HepG2 (cell line): ENCODE measurements around the gene AP3B1. TPM values are rescaled to one million over a fixed set of nuclear protein-coding genes. Genes with fewer than 3 reads are reported as not detected.

Source experiments
- ATAC-seq: fragments of 200-7000 bp; cut with Tn5 transposase; 3 replicates; pipeline ENCODE4 v1.9.1; 2020; ENCODE audit warnings: mild to moderate bottlenecking, moderate library complexity
- BruUV-seq: library from RNA; stranded (reverse); fragments of 400-500 nt; replicated peaks from 2 replicates; lab custom pipeline; 2021; lab: Mats Ljungman, UMichigan
- CTCF ChIA-PET: fragments of 300-600 bp; formaldehyde crosslinking; extraction: SDS; loops from one replicate; lab custom pipeline; 2021; ENCODE audit warnings: low total read pairs, inconsistent platforms, low intra/inter-chr PET ratio; lab: Yijun Ruan, JAX
- POLR2A ChIA-PET: fragments of 350-600 bp; sonication (Branson Sonifier 250); formaldehyde crosslinking; loops from one replicate; lab custom pipeline; 2020; ENCODE audit warnings: antibody characterized with exemption, inconsistent platforms; lab: Yijun Ruan, JAX
- DNase-seq: peaks from one replicate; pipeline ENCODE4 v3.0.0-alpha.2; 2015; ENCODE audit warnings: low spot score
- FAIRE-seq: peaks from 3 replicates; lab custom pipeline; 2011; peaks lifted over from hg19 to GRCh38; lab: Jason Lieb, UNC
- H2AFZ ChIP-seq: one replicate; pipeline ENCODE4 v1.6.1; 2011; ENCODE audit warnings: low read length, inconsistent platforms
- H3K27ac ChIP-seq: fragments of 300-600 bp; 3 replicates; pipeline ENCODE4 v1.8.0; 2011; ENCODE audit warnings: mixed run types, mild to moderate bottlenecking, mixed read lengths, low read length, inconsistent platforms; ENCODE audit not compliant: insufficient read depth; ENCODE audit errors: extremely low read length
- H3K27me3 ChIP-seq, 2 experiments: fragments of 200-600 bp in 1 of 2; 2 replicates in 1 of 2; 3 replicates in 1 of 2; pipeline versions ENCODE4 v1.6.0 to v1.8.0; 2011; ENCODE audit warnings: low read length in 2 of 2, mild to moderate bottlenecking in 2 of 2, moderate library complexity in 2 of 2, inconsistent platforms in 1 of 2; ENCODE audit not compliant: insufficient read depth in 2 of 2, control insufficient read depth in 1 of 2
- H3K36me3 ChIP-seq, 2 experiments: fragments of 200-600 bp in 1 of 2; replicated peaks in 1 of 2; 2 replicates in 1 of 2; 3 replicates in 1 of 2; pipeline versions ENCODE4 v1.5.1 to v1.8.0; 2011; ENCODE audit warnings: low read length in 2 of 2, inconsistent platforms in 1 of 2; ENCODE audit not compliant: insufficient read depth in 2 of 2, control insufficient read depth in 1 of 2
- H3K4me1 ChIP-seq: 2 replicates; pipeline ENCODE4 v1.5.1; 2012; ENCODE audit warnings: low read length, inconsistent platforms; ENCODE audit not compliant: insufficient read depth
- H3K4me2 ChIP-seq: 2 replicates; pipeline ENCODE4 v1.6.0; 2011; ENCODE audit warnings: low read depth, low read length, inconsistent platforms
- H3K4me3 ChIP-seq, 3 experiments: fragments of 200-600 bp in 1 of 3; sonication (generic), shearing (Covaris generic) in 1 of 3; replicated peaks in 1 of 3; 2 replicates each; pipeline ENCODE4 v1.5.1; 2011 to 2016; ENCODE audit warnings: low read length in 3 of 3, inconsistent platforms in 2 of 3, low read depth in 2 of 3, mild to moderate bottlenecking in 2 of 3, control low read depth in 1 of 3, mixed read lengths in 1 of 3; ENCODE audit not compliant: insufficient read depth in 1 of 3
- H3K79me2 ChIP-seq: one replicate; pipeline ENCODE4 v1.6.1; 2011; ENCODE audit warnings: low read length, inconsistent platforms; ENCODE audit not compliant: insufficient read depth
- H3K9ac ChIP-seq: 2 replicates; pipeline ENCODE4 v1.6.0; 2011; ENCODE audit warnings: mild to moderate bottlenecking, low read depth, low read length, inconsistent platforms; ENCODE audit not compliant: insufficient read depth
- H3K9me3 ChIP-seq: 2 replicates; pipeline ENCODE4 v1.5.1; 2012; ENCODE audit warnings: mild to moderate bottlenecking, low read length
- H4K20me1 ChIP-seq: 2 replicates; pipeline ENCODE4 v1.6.0; 2011; ENCODE audit warnings: inconsistent platforms, mild to moderate bottlenecking, low read length, moderate library complexity; ENCODE audit not compliant: insufficient read depth
- KAT8 ChIP-seq: IDR thresholded peaks from 2 replicates; pipeline ENCODE4 v1.6.1; 2016; ENCODE audit warnings: missing genetic modification reagents, missing compliant biosample characterization
- NFRKB ChIP-seq: fragments of 450-650 bp; IDR thresholded peaks from 2 replicates; pipeline ENCODE4 v1.6.1; 2017
- POLR2G ChIP-seq: fragments of 200-400 bp; formaldehyde crosslinking; IDR thresholded peaks from 2 replicates; pipeline ENCODE4 v1.6.1; 2018; ENCODE audit warnings: mild to moderate bottlenecking, low read depth, low read length, moderate library complexity
- RELA ChIP-seq: sonication (generic); formaldehyde crosslinking; IDR thresholded peaks from 2 replicates; pipeline ENCODE4 v1.4.0; 2020; ENCODE audit warnings: missing genetic modification reagents
- RFXAP ChIP-seq: sonication (generic); formaldehyde crosslinking; IDR thresholded peaks from 2 replicates; pipeline ENCODE4 v1.4.0; 2020; ENCODE audit warnings: missing genetic modification reagents, borderline replicate concordance
- TERF1 ChIP-seq: sonication (generic); formaldehyde crosslinking; IDR thresholded peaks from 2 replicates; pipeline ENCODE4 v1.8.0; 2022; ENCODE audit warnings: mild to moderate bottlenecking, missing genetic modification reagents, moderate library complexity
- ZNF687 ChIP-seq: sonication (generic); formaldehyde crosslinking; IDR thresholded peaks from 2 replicates; pipeline ENCODE4 v1.5.1; 2020; ENCODE audit warnings: mild to moderate bottlenecking, missing genetic modification reagents, moderate library complexity
- ZNF788 ChIP-seq: sonication (generic); formaldehyde crosslinking; IDR thresholded peaks from 2 replicates; pipeline ENCODE4 v1.5.0; 2020; ENCODE audit warnings: mild to moderate bottlenecking, missing genetic modification reagents, borderline replicate concordance
- ZNF83 ChIP-seq: sonication (generic); formaldehyde crosslinking; IDR thresholded peaks from 2 replicates; pipeline ENCODE4 v1.4.0; 2020; ENCODE audit warnings: missing genetic modification reagents, mild to moderate bottlenecking, borderline replicate concordance
- ZNF839 ChIP-seq: sonication (generic); formaldehyde crosslinking; IDR thresholded peaks from 2 replicates; pipeline ENCODE4 v1.4.0; 2020; ENCODE audit warnings: missing genetic modification reagents, mild to moderate bottlenecking, borderline replicate concordance
- WGBS: methylation state at CpG from one replicate; pipeline ENCODE4 v1.1.6; 2017; ENCODE audit warnings: low lambda C conversion rate; 5-methylcytosine and 5-hydroxymethylcytosine counted together
- in situ Hi-C: cut with HindIII; loops from 2 replicates; pipeline ENCODE4 v1.10.0; 2017; ENCODE audit warnings: low pct_unique_long_range_greater_than_20kb; ENCODE audit not compliant: extremely low pct_ligation_motif_present
- intact Hi-C: fragments of 100-400 bp; cut with micrococcal nuclease; formaldehyde crosslinking; loops from one replicate; pipeline ENCODE4 v1.10.0; 2022; ENCODE audit not compliant: unreplicated experiment
- polyA plus RNA-seq, 8 experiments: library from polyadenylated mRNA; depleted of rRNA in 3 of 8; stranded (reverse) in 7 of 8; unstranded in 1 of 8; fragments of >200 nt; fragmentation: Illumina TruSeq in 4 of 8; extraction: Trizol in 4 of 8; gene quantifications; 2 replicates each; pipeline versions ENCODE4 v1.2.1 to v1.2.3, GENCODE V29; 2011 to 2016; ENCODE audit warnings: low read depth in 4 of 8, missing spikeins in 1 of 8, mixed read lengths in 1 of 8; ENCODE audit not compliant: insufficient read depth in 1 of 8
- total RNA-seq, 5 experiments: library from RNA; depleted of rRNA; stranded (reverse); fragments of >200 nt; fragmentation: Illumina TruSeq; extraction: Trizol; gene quantifications; 2 replicates each; pipeline ENCODE4 v1.2.3, GENCODE V29; 2016; ENCODE audit warnings: low read depth in 1 of 5
- TF ChIP-seq, protein P1 (sequence below): fragments of 450-650 bp; IDR thresholded peaks from 2 replicates; pipeline ENCODE4 v1.6.1; 2016
- TF ChIP-seq, protein P2 (sequence below): sonication (generic); formaldehyde crosslinking; IDR thresholded peaks from 2 replicates; pipeline ENCODE4 v1.4.0; 2020; ENCODE audit warnings: missing genetic modification reagents, borderline replicate concordance

The AP3B1 gene
- total and polyA plus RNA-seq, 2 of the 13 experiments (the other 11 are each of a cell fraction or from before 2014, with no cell fraction given), result 37.7 to 51.2 TPM

- no peak for FAIRE-seq
- in situ Hi-C loops (no loop called here), intact Hi-C loops (no loop called here)
- Histone ChIP-seq H3K9ac (no peak overlapping the region), H3K27me3 (no peaks in the 10 kb centered on the region), H3K4me3 (no peak overlapping the region), H4K20me1 (no peaks in the 10 kb centered on the region), H3K36me3 (peaks cover 9 to 36% of the 10 kb centered on the region in 2 experiments; a peak in 4 of 5 replicates), H3K4me1 (no peaks in the 10 kb centered on the region), H3K27ac (no peak overlapping the region), H2AFZ (no peak overlapping the region), H3K79me2 (no peaks in the 10 kb centered on the region), H3K4me2 (no peak overlapping the region), H3K9me3 (no peaks in the 10 kb centered on the region)
- BruUV-seq, result no TSS peak
- WGBS, result 100% methylated on average over 1 of the region's 1 CpG
- ChIA-PET CTCF (no interaction called here), POLR2A (no interaction called here)
- no peak for TF ChIP-seq ZNF687 (CRISPR knock-in tag)
- no peak for TF ChIP-seq NFRKB
- TF ChIP-seq ZNF839, result no peak
- TF ChIP-seq, protein P1, sequence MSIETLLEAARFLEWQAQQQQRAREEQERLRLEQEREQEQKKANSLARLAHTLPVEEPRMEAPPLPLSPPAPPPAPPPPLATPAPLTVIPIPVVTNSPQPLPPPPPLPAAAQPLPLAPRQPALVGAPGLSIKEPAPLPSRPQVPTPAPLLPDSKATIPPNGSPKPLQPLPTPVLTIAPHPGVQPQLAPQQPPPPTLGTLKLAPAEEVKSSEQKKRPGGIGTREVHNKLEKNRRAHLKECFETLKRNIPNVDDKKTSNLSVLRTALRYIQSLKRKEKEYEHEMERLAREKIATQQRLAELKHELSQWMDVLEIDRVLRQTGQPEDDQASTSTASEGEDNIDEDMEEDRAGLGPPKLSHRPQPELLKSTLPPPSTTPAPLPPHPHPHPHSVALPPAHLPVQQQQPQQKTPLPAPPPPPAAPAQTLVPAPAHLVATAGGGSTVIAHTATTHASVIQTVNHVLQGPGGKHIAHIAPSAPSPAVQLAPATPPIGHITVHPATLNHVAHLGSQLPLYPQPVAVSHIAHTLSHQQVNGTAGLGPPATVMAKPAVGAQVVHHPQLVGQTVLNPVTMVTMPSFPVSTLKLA, result no peak
- no peak for TF ChIP-seq POLR2G
- no peak for TF ChIP-seq TERF1 (CRISPR knock-in tag)
- no peak for TF ChIP-seq ZNF788 (CRISPR knock-in tag)
- no peak for TF ChIP-seq ZNF83 (CRISPR knock-in tag)
- TF ChIP-seq, protein P2, sequence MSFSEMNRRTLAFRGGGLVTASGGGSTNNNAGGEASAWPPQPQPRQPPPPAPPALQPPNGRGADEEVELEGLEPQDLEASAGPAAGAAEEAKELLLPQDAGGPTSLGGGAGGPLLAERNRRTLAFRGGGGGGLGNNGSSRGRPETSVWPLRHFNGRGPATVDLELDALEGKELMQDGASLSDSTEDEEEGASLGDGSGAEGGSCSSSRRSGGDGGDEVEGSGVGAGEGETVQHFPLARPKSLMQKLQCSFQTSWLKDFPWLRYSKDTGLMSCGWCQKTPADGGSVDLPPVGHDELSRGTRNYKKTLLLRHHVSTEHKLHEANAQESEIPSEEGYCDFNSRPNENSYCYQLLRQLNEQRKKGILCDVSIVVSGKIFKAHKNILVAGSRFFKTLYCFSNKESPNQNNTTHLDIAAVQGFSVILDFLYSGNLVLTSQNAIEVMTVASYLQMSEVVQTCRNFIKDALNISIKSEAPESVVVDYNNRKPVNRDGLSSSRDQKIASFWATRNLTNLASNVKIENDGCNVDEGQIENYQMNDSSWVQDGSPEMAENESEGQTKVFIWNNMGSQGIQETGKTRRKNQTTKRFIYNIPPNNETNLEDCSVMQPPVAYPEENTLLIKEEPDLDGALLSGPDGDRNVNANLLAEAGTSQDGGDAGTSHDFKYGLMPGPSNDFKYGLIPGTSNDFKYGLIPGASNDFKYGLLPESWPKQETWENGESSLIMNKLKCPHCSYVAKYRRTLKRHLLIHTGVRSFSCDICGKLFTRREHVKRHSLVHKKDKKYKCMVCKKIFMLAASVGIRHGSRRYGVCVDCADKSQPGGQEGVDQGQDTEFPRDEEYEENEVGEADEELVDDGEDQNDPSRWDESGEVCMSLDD (CRISPR knock-in tag), result no peak
- TF ChIP-seq RELA, result no peak
- no peak for TF ChIP-seq KAT8 (CRISPR knock-in tag)
- TF ChIP-seq RFXAP, result no peak
- no peak for DNase-seq
- no peak for ATAC-seq
Measured at GRCh38 chr5:78157001-78157400, 137.5 kb downstream of the AP3B1 start.
